NCI-H2029 treated with DMSO at 0.1 percent for 48 hours (cell line): ENCODE results near the gene SSTR5.

Experiments used
- DNase-seq: peaks from one replicate; lab custom pipeline; 2025; lab: John Stamatoyannopoulos, UW

The SSTR5 gene

GRCh38 chr16:1122398-1122765, 49.8 kb downstream of the SSTR5 start:
- no peak for DNase-seq

GRCh38 chr16:1123525-1124230, 51.1 kb downstream of the SSTR5 start:
- DNase-seq: no peak

GRCh38 chr16:1124291-1124690, 51.7 kb downstream of the SSTR5 start:
- DNase-seq: no peak

- DNase-seq: no peak
Observed at GRCh38 chr16:1124795-1125194, 52.2 kb downstream of the SSTR5 start.

- no peak for DNase-seq
Observed at GRCh38 chr16:1125471-1125870, 52.9 kb downstream of the SSTR5 start.

- no peak for DNase-seq
Observed at GRCh38 chr16:1126044-1126443, 53.5 kb downstream of the SSTR5 start.

- DNase-seq: no peak
Observed at GRCh38 chr16:1126586-1126985, 54.0 kb downstream of the SSTR5 start.

- no peak for DNase-seq
Observed at GRCh38 chr16:1127101-1127500, 54.6 kb downstream of the SSTR5 start.

GRCh38 chr16:1127971-1128715, 55.6 kb downstream of the SSTR5 start:
- no peak for DNase-seq

GRCh38 chr16:1129106-1129960, 56.8 kb downstream of the SSTR5 start:
- no peak for DNase-seq

- no peak for DNase-seq
Observed at GRCh38 chr16:1130382-1130781, 57.8 kb downstream of the SSTR5 start.
